Measurements from ENCODE around the gene GPC6. TPM values are rescaled to one million over a fixed set of nuclear protein-coding genes. Genes with fewer than 3 reads are reported as not detected.

The GPC6 gene
- polyA plus RNA-seq, 2 of the 4 experiments (the other 2 are of a cell fraction), result 8.0 to 14.4 TPM

- Histone ChIP-seq H3K4me3 (no peak overlapping the region), H3K4me1 (no peaks in the 10 kb centered on the region), H3K9me3 (no peaks in the 10 kb centered on the region), H3K4me2 (no peak overlapping the region), H3K27ac (no peak overlapping the region)
- DNase-seq (ENCODE audit: low read depth in 1 of 2, low spot score in 1 of 2) (no peak), FAIRE-seq (no peak), ATAC-seq (no peak)
- 43% methylated on average over 2 of the region's 2 CpGs for whole genome bisulfite sequencing (ENCODE audit: missing lambda C conversion rate)
- ChIA-PET POLR2A (no interaction called here), CTCF (no interaction called here)
- no peak for TF ChIP-seq EP300 (IDR thresholded peaks at IDR 0.05)
- TF ChIP-seq BHLHE40 (IDR thresholded peaks at IDR 0.05; ENCODE audit: low read depth, low read length), result no peak
- no peak for TF ChIP-seq ZFP36 (IDR thresholded peaks at IDR 0.05; ENCODE audit: borderline replicate concordance, partially characterized antibody)
- TF ChIP-seq EHF (CRISPR knock-in tag; IDR thresholded peaks at IDR 0.05), result no peak
- TF ChIP-seq TFCP2L1 (CRISPR knock-in tag; IDR thresholded peaks at IDR 0.05), result no peak
- no peak for TF ChIP-seq CHD2 (IDR thresholded peaks at IDR 0.05; ENCODE audit: low read length, partially characterized antibody)
- TF ChIP-seq, protein P1, sequence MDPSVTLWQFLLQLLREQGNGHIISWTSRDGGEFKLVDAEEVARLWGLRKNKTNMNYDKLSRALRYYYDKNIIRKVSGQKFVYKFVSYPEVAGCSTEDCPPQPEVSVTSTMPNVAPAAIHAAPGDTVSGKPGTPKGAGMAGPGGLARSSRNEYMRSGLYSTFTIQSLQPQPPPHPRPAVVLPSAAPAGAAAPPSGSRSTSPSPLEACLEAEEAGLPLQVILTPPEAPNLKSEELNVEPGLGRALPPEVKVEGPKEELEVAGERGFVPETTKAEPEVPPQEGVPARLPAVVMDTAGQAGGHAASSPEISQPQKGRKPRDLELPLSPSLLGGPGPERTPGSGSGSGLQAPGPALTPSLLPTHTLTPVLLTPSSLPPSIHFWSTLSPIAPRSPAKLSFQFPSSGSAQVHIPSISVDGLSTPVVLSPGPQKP (IDR thresholded peaks at IDR 0.05; ENCODE audit: low read depth, low read length), result no peak
- no peak for TF ChIP-seq MYC (IDR thresholded peaks at IDR 0.05; ENCODE audit: borderline replicate concordance, low read length)
- no peak for TF ChIP-seq JUN (IDR thresholded peaks at IDR 0.05)
- no peak for TF ChIP-seq GATA3 (IDR thresholded peaks at IDR 0.05; ENCODE audit: borderline replicate concordance)
- TF ChIP-seq HMGXB4 (CRISPR knock-in tag; IDR thresholded peaks at IDR 0.05; ENCODE audit: borderline replicate concordance), result no peak
- TF ChIP-seq, protein P2, sequence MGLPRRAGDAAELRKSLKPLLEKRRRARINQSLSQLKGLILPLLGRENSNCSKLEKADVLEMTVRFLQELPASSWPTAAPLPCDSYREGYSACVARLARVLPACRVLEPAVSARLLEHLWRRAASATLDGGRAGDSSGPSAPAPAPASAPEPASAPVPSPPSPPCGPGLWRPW (IDR thresholded peaks at IDR 0.05), result no peak
Observed at GRCh38 chr13:94177041-94177440, 950.4 kb downstream of the GPC6 start.

DNA sequence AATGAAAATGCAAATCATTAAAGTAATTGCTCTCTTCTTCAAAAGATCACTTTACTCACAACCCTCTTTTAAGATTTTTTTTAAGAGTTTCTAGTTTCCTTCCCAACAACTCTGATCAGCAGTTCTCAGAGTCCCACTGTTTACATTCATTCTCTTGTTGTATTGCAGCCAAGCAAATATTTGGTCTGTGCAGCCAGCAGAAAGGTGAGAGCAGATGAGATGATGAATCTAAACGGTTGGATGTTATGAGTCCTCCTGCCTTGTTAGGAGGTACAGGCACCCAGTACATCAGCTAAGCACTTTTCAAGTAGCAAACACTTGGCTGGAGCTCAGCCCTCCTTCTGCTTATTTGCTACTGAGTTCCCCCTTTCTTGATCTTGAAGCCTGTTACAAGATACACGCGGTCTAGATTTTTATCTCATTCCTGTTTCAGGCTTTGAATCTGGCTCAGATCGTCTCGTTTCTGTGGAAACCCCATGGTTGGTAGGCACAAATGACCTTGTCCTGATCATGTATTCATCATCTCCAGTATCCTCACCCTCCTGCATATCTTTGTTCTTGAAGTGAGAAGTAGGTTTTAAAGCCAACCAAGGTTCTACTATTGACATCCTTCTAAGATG is 952.1 kb downstream of the GPC6 start:
- POLR2A ChIA-PET, result no interaction called here
- ATAC-seq, result no peak
- Histone ChIP-seq H3K9me3 (no peaks in the 10 kb centered on the region), H3K4me3 (no peak overlapping the region), H3K4me2 (no peak overlapping the region), H3K4me1 (no peaks in the 10 kb centered on the region), H3K27ac (no peak overlapping the region)
- 47% methylated on average over 5 of the region's 5 CpGs for WGBS (ENCODE audit: missing lambda C conversion rate)
- no peak for FAIRE-seq
- CTCF ChIA-PET, result no interaction called here
- TF ChIP-seq TP53 (CRISPR knock-in tag; IDR thresholded peaks at IDR 0.05) (no peak), JUNB (IDR thresholded peaks at IDR 0.05) (no peak), CBX2 (IDR thresholded peaks at IDR 0.05; ENCODE audit: borderline replicate concordance, low read depth) (no peak), ZFP36 (IDR thresholded peaks at IDR 0.05; ENCODE audit: borderline replicate concordance, partially characterized antibody) (no peak), RARB (CRISPR knock-in tag; IDR thresholded peaks at IDR 0.05) (no peak), E2F6 (IDR thresholded peaks at IDR 0.05; ENCODE audit: borderline replicate concordance, low read depth) (no peak), CHD2 (IDR thresholded peaks at IDR 0.05; ENCODE audit: low read length, partially characterized antibody) (no peak), JUN (IDR thresholded peaks at IDR 0.05) (no peak), GATA3 (IDR thresholded peaks at IDR 0.05; ENCODE audit: borderline replicate concordance) (no peak), CBX8 (IDR thresholded peaks at IDR 0.05) (no peak), HOXB5 (CRISPR knock-in tag; IDR thresholded peaks at IDR 0.05) (no peak)
- TF ChIP-seq, protein P2 (IDR thresholded peaks at IDR 0.05), result no peak
- DNase-seq (ENCODE audit: low read depth in 1 of 2, low spot score in 1 of 2), result no peak

All from A549 (cell line).